GM10248 (cell line): ENCODE measurements around the gene SLC35E3.

Experiments used
- CTCF ChIA-PET: fragments of 300-600 bp; sonication (Branson Sonifier 250); formaldehyde crosslinking; extraction: SDS; loops from one replicate; lab custom pipeline; 2021; ENCODE audit warnings: antibody characterized with exemption; lab: Yijun Ruan, JAX
- POLR2A ChIA-PET: fragments of 350-650 bp; sonication (Branson Sonifier 250); formaldehyde crosslinking; extraction: SDS; loops from one replicate; lab custom pipeline; 2020; ENCODE audit warnings: antibody characterized with exemption; lab: Yijun Ruan, JAX
- DNase-seq: peaks from one replicate; pipeline ENCODE4 v3.0.0; 2012; ENCODE audit errors: extremely low spot score
- CTCF ChIP-seq: IDR thresholded peaks from 2 replicates; pipeline ENCODE4 v1.5.1; 2012; ENCODE audit warnings: mild to moderate bottlenecking, low read depth; ENCODE audit errors: extremely low read depth, missing control alignments, control extremely low read depth

Gene SLC35E3

GRCh38 chr12:68824131-68824530, 78.2 kb downstream of the SLC35E3 start:
- DNase-seq, result no peak
- TF ChIP-seq CTCF, result no peak
- ChIA-PET CTCF (no interaction called here), POLR2A (no interaction called here)

GRCh38 chr12:68824597-68825250, 78.7 kb downstream of the SLC35E3 start:
- no peak for TF ChIP-seq CTCF
- ChIA-PET CTCF (no interaction called here), POLR2A (no interaction called here)

DNA sequence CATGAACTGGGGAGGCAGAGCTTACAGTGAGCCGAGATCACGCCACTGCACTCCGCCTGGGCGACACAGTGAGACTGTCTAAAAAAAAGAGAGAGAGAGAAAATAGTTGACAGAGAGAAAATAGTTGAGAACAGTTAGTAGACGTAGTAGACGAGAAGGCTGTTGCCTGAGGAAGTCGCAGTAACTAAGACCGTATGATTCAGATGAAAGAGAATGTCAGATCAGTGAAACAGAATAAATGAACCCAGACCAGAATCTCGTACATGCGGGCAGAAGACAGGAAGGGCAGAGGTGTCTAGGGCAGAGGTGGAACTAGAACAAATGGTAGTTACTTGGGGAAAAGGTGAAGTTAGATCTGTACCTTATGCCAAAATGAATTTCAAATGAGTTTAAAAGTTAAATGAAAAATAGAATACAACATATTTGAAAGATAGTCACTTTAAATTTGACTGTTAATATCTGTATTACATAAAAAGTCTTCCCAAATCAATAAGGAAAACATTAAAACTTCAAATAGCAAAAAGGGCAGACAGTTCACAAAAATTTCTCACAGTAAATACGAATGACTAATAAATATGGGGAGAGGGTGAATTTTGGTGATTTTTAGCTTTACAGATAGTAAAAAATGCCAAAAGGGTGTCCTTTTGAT, 79.7 kb downstream of the SLC35E3 start:
- CTCF ChIA-PET, result no interaction called here
- POLR2A ChIA-PET, result interaction anchor here (0.7 to 1.0 kb wide), 3 partner anchors 8 to 668 kb away, joined by 4 to 7 read pairs (median 6); partner anchors contain the start of gene MDM2
- DNase-seq, result no peak
- TF ChIP-seq CTCF, result no peak

More at GRCh38 chr12:68824597-68825250, 78.7 kb downstream of the SLC35E3 start:
- DNase-seq, result no peak

DNA sequence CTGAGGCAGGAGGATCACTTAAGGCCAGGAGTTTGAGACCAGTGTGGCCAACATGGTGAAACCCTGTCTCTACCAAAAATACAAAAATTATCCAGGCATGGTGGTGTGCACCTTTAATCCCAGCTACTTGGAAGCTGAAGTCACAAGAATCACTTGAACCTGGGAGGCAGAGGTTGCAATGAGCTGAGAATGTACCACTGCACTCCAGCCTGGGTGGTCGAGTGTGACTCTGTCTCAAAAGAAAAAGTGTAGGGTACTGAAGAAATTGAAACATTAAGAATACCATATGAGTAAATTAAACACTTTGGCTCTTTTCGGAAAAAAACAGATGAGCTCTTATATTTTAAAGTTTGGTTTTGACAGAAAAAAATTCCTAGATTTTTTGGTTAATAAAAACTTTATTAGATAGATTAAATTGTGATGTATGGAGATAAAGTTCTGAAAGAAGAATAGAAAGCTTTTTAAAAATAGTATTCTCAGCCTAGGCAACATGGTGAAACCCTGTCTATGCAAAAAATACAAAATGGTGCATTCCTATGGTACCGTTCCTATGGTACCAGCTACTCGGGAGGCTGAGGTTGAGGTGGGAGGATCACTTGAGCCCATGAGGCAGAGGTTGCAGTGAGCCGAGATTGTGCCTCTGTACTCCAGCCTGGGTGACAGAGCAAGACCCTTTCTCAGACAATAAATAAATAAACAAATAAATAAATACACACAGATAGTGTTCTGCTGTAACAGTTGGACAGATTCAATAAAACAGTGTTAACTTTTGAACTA, 82.1 kb downstream of the SLC35E3 start:
- no peak for DNase-seq
- CTCF ChIA-PET, result interaction anchor here (0.8 to 1.1 kb wide), 2 partner anchors 15 to 26 kb away, joined by 3 to 4 read pairs; no protein-coding TSS in a partner anchor
- POLR2A ChIA-PET, result interaction anchor here (0.7 to 0.8 kb wide), 2 partner anchors 15 to 19 kb away, joined by 3 to 4 read pairs; no protein-coding TSS in a partner anchor

DNA sequence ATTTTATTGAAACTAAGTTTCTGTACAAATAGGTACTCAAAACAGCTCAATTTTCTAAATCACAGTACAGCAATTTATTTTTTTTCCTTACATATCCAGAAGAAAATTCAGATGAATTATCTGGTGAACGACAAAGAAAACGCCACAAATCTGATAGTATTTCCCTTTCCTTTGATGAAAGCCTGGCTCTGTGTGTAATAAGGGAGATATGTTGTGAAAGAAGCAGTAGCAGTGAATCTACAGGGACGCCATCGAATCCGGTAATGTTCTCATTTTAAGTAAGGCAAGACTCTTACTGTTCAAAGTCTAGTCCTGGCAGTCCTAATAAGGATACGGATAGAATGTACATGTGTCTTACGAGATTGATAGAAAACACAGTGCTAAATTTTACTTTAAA, 82.7 kb downstream of the SLC35E3 start:
- POLR2A ChIA-PET, result interaction anchor here (0.7 kb wide), 1 partner anchor 20 kb away, joined by 4 read pairs; no protein-coding TSS in a partner anchor
- TF ChIP-seq CTCF, result no peak

More for the DNA sequence above, 82.1 kb downstream of the SLC35E3 start:
- TF ChIP-seq CTCF, result no peak

More for the DNA sequence above, 82.7 kb downstream of the SLC35E3 start:
- DNase-seq, result no peak
- CTCF ChIA-PET, result interaction anchor here (1.1 kb wide), 1 partner anchor 26 kb away, joined by 3 read pairs; no protein-coding TSS in a partner anchor
